CD4-positive, alpha-beta T cell (primary cell): ENCODE results near the gene MAP3K7CL. TPM values are rescaled to one million over a fixed set of nuclear protein-coding genes. Genes with fewer than 3 reads are reported as not detected.

Source experiments
- ATAC-seq: fragments of 200-7000 bp; cut with Tn5 transposase; one replicate; pipeline ENCODE4 v1.10.0; 2022; ENCODE audit warnings: mild to moderate bottlenecking; ENCODE audit not compliant: poor library complexity
- CTCF ChIA-PET: fragments of 350-600 bp; sonication (Branson Sonifier 250); formaldehyde crosslinking; loops from one replicate; lab custom pipeline; 2021; ENCODE audit warnings: antibody characterized with exemption, inconsistent platforms; lab: Charles Lee
- POLR2A ChIA-PET: fragments of 350-600 bp; sonication (Branson Sonifier 250); formaldehyde crosslinking; loops from one replicate; lab custom pipeline; 2021; ENCODE audit warnings: antibody characterized with exemption, inconsistent platforms; lab: Charles Lee
- DNase-seq, 14 experiments: peaks; one replicate each; pipeline ENCODE4 v3.0.0-alpha.2; 2013 to 2020; ENCODE audit warnings: mixed read lengths in 2 of 14
- H3K27ac ChIP-seq, 2 donors: one replicate each; pipeline versions ENCODE4 v1.5.1 to v1.7.0; 2013; ENCODE audit warnings: low read length in 2 of 2, low read depth in 1 of 2, mild to moderate bottlenecking in 1 of 2
- H3K27me3 ChIP-seq, 2 experiments: 1 replicate in 1 of 2; 2 replicates in 1 of 2; pipeline versions ENCODE4 v1.6.1 to v1.7.0; 2013; ENCODE audit warnings: low read length in 2 of 2, control low read depth in 1 of 2, mild to moderate bottlenecking in 1 of 2, moderate library complexity in 1 of 2; ENCODE audit not compliant: insufficient read depth in 2 of 2, control insufficient read depth in 1 of 2
- H3K36me3 ChIP-seq: one replicate; pipeline ENCODE4 v1.6.1; 2013; ENCODE audit warnings: low read length, control low read depth; ENCODE audit not compliant: insufficient read depth
- H3K4me1 ChIP-seq: one replicate; pipeline ENCODE4 v1.6.1; 2013; ENCODE audit warnings: low read length, control low read depth; ENCODE audit not compliant: insufficient read depth
- H3K4me3 ChIP-seq: one replicate; pipeline ENCODE4 v1.5.1; 2013; ENCODE audit warnings: mild to moderate bottlenecking, low read length, moderate library complexity
- H3K9me3 ChIP-seq, 2 experiments: 1 replicate in 1 of 2; 2 replicates in 1 of 2; pipeline versions ENCODE4 v1.6.1 to v1.7.0; 2013; ENCODE audit warnings: low read length in 2 of 2, mild to moderate bottlenecking in 2 of 2, control low read depth in 1 of 2, moderate library complexity in 1 of 2; ENCODE audit not compliant: control insufficient read depth in 1 of 2, insufficient read depth in 1 of 2
- H3K27ac Mint-ChIP-seq: one replicate; pipeline ENCODE4 v1.8.0; 2020; ENCODE audit warnings: mixed read lengths
- H3K27me3 Mint-ChIP-seq: one replicate; pipeline ENCODE4 v1.8.0; 2021; ENCODE audit warnings: mixed read lengths
- H3K36me3 Mint-ChIP-seq: one replicate; pipeline ENCODE4 v1.8.0; 2021; ENCODE audit warnings: low read depth, mixed read lengths
- H3K4me1 Mint-ChIP-seq: one replicate; pipeline ENCODE4 v1.8.0; 2021; ENCODE audit warnings: low read depth, mixed read lengths
- H3K4me3 Mint-ChIP-seq: one replicate; pipeline ENCODE4 v1.8.0; 2020; ENCODE audit warnings: mild to moderate bottlenecking, mixed read lengths
- H3K9me3 Mint-ChIP-seq: one replicate; pipeline ENCODE4 v1.8.0; 2020; ENCODE audit warnings: mixed read lengths
- CTCF ChIP-seq: fragments of 200-600 bp; IDR thresholded peaks from one replicate; pipeline ENCODE4 v1.8.0; 2022; ENCODE audit warnings: antibody characterized with exemption, mild to moderate bottlenecking
- intact Hi-C, 2 experiments: fragments of 100-400 bp; cut with DNase I in 1 of 2; cut with micrococcal nuclease in 1 of 2; formaldehyde crosslinking; loops; one replicate each; pipeline versions ENCODE4 v1.15.1 to v1.9.0; 2023 to 2025; cut with DNase I, micrococcal nuclease
- total RNA-seq, 174 experiments: library from RNA in 2 of 174; stranded (reverse) in 2 of 174; gene quantifications; one replicate each; pipeline ENCODE4 v1.2.3 and lab custom pipeline; 2021 to 2026

Gene MAP3K7CL
- total RNA-seq, 2 experiments from 2014 or later: 4.6 to 4.7 TPM

GRCh38 chr21:29196670-29197191 lies 66.3 kb downstream of the MAP3K7CL start:
- CTCF ChIA-PET: interaction anchor here (0.7 to 0.8 kb wide), 2 partner anchors 35 to 92 kb away, joined by 3 read pairs; no protein-coding TSS in a partner anchor
- peak overlapping the region; percentile 55 for H3K4me3 Mint-ChIP-seq
- Histone ChIP-seq H3K36me3 (no peaks in the 10 kb centered on the region), H3K27ac (peak overlapping the region in 1 of 2 donors; percentile 84), H3K9me3 (peaks cover 4 to 7% of the 10 kb centered on the region in 2 experiments), H3K27me3 (no peaks in the 10 kb centered on the region), H3K4me3 (peak overlapping the region; percentile 44), H3K4me1 (peaks cover 11% of the 10 kb centered on the region)
- no peaks in the 10 kb centered on the region for H3K27me3 Mint-ChIP-seq
- DNase-seq: no peak
- peaks cover 19% of the 10 kb centered on the region for H3K4me1 Mint-ChIP-seq
- POLR2A ChIA-PET: interaction anchor here (0.7 to 1.3 kb wide), 2 partner anchors 103 to 1623 kb away, joined by 3 read pairs; no protein-coding TSS in a partner anchor
- peak overlapping the region; percentile 66 for H3K27ac Mint-ChIP-seq
- peaks cover 20% of the 10 kb centered on the region for H3K9me3 Mint-ChIP-seq
- peaks cover 20% of the 10 kb centered on the region for H3K36me3 Mint-ChIP-seq
- no peak for TF ChIP-seq CTCF
- ATAC-seq: peak; percentile 15
- intact Hi-C loops: loop anchor here (2.0 to 5.0 kb wide), 2 partner anchors 101 to 102 kb away; partner anchors contain the start of gene BACH1 (in 2 of the 2)

DNA sequence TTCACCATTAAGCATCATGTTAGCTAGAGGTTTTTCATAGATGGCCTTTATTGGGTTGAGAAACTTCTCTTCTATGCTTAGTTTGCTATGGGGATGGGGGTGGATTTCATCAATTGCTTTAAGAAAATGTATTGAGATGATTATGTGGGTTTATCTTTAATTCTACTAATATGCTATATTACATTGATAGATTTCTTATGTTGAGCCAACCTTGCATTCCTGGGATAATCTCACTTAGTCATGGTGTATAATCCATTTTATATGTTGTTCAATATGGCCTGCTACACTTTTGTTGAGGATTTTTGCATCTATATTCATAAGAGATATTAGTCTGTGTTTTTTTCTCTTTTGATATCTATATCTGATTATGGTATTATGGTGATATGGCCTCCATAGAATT lies 70.7 kb downstream of the MAP3K7CL start:
- H3K9me3 ChIP-seq: peaks cover 4 to 7% of the 10 kb centered on the region in 2 experiments
- H3K4me1 Mint-ChIP-seq: peaks cover 9% of the 10 kb centered on the region
- ATAC-seq: no peak
- peaks cover 23% of the 10 kb centered on the region for H3K9me3 Mint-ChIP-seq
- peaks cover 24% of the 10 kb centered on the region for H3K36me3 Mint-ChIP-seq
- H3K27me3 Mint-ChIP-seq: peaks cover 3% of the 10 kb centered on the region
- no peak overlapping the region for H3K27ac Mint-ChIP-seq
- DNase-seq: no peak
- no peak overlapping the region for H3K4me3 Mint-ChIP-seq
- H3K27me3 ChIP-seq: no peaks in the 10 kb centered on the region
- POLR2A ChIA-PET: no interaction called here
- CTCF ChIA-PET: no interaction called here
- no peak for TF ChIP-seq CTCF
- H3K4me1 ChIP-seq: peaks cover 10% of the 10 kb centered on the region
- intact Hi-C loops: no loop called here
- no peaks in the 10 kb centered on the region for H3K36me3 ChIP-seq
- H3K27ac ChIP-seq: no peak overlapping the region
- no peak overlapping the region for H3K4me3 ChIP-seq

DNA sequence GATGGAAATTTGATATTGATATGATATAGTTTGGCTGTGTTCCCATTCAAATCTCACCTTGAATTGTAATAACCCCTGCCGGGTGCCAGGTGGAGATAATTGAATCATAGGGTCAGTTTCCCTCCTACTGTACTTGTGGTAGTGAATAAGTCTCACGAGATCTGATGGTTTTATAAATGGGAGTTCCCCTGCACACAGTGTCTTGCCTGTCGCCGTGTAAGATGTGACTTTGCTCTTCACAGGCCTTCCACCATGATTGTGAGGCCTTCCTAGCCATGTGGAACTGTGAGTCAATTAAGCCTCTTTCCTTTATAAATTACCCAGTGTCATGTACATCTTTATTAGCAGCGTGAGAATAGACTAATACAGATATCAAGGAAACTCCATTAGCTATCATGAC lies 74.6 kb downstream of the MAP3K7CL start:
- H3K27me3 Mint-ChIP-seq: peaks cover 6% of the 10 kb centered on the region
- POLR2A ChIA-PET: no interaction called here
- ATAC-seq: no peak

More for the DNA sequence above, 74.6 kb downstream of the MAP3K7CL start:
- Histone ChIP-seq H3K4me1 (no peaks in the 10 kb centered on the region), H3K9me3 (peaks cover 0 to 7% of the 10 kb centered on the region in 2 experiments), H3K27ac (no peak overlapping the region), H3K27me3 (no peaks in the 10 kb centered on the region), H3K4me3 (no peak overlapping the region), H3K36me3 (no peaks in the 10 kb centered on the region)
- H3K4me3 Mint-ChIP-seq: no peak overlapping the region
- CTCF ChIA-PET: no interaction called here
- H3K27ac Mint-ChIP-seq: no peak overlapping the region
- intact Hi-C loops: no loop called here
- H3K36me3 Mint-ChIP-seq: peaks cover 17% of the 10 kb centered on the region
- peaks cover 15% of the 10 kb centered on the region for H3K9me3 Mint-ChIP-seq
- DNase-seq: no peak
- TF ChIP-seq CTCF: no peak
- H3K4me1 Mint-ChIP-seq: no peaks in the 10 kb centered on the region
